ENCODE results near the gene PLEKHO2.

GRCh38 chr15:64909546-64909945 lies 67.8 kb downstream of the PLEKHO2 start:
- TF ChIP-seq TAF15 (IDR thresholded peaks at IDR 0.05; ENCODE audit: low read depth, low read length, poor library complexity, severe bottlenecking) (no peak), HOXD1 (CRISPR knock-in tag; IDR thresholded peaks at IDR 0.05) (no peak), ZNF724P (CRISPR knock-in tag; IDR thresholded peaks at IDR 0.05; ENCODE audit: borderline replicate concordance) (no peak), MAZ (IDR thresholded peaks at IDR 0.05; ENCODE audit: borderline replicate concordance, low read depth, low read length) (no peak), MAZ (CRISPR knock-in tag; IDR thresholded peaks at IDR 0.05; ENCODE audit: low read depth) (no peak), ZNF691 (CRISPR knock-in tag; IDR thresholded peaks at IDR 0.05; ENCODE audit: borderline replicate concordance, low read depth) (no peak), TBX3 (IDR thresholded peaks at IDR 0.05; ENCODE audit: borderline replicate concordance) (no peak), MYNN (CRISPR knock-in tag; IDR thresholded peaks at IDR 0.05; ENCODE audit: low read depth) (no peak), EZH2 (conservative IDR thresholded peaks at IDR 0.05; ENCODE audit: low read depth, low read length) (no peak), ZNF710 (CRISPR knock-in tag; IDR thresholded peaks at IDR 0.05; ENCODE audit: borderline replicate concordance) (no peak)
